NCI-H146 treated with DMSO at 0.1 percent for 48 hours (cell line): ENCODE data around the gene AQP7.
"Not testable (repeated sequence)": the region's sequence is repeated elsewhere in the genome, so short reads cannot be mapped to it uniquely, and the experiment has no call there.

Source experiments
- DNase-seq: peaks from one replicate; lab custom pipeline; 2025; ENCODE audit not compliant: unreplicated experiment; lab: John Stamatoyannopoulos, UW

AQP7 gene

DNA sequence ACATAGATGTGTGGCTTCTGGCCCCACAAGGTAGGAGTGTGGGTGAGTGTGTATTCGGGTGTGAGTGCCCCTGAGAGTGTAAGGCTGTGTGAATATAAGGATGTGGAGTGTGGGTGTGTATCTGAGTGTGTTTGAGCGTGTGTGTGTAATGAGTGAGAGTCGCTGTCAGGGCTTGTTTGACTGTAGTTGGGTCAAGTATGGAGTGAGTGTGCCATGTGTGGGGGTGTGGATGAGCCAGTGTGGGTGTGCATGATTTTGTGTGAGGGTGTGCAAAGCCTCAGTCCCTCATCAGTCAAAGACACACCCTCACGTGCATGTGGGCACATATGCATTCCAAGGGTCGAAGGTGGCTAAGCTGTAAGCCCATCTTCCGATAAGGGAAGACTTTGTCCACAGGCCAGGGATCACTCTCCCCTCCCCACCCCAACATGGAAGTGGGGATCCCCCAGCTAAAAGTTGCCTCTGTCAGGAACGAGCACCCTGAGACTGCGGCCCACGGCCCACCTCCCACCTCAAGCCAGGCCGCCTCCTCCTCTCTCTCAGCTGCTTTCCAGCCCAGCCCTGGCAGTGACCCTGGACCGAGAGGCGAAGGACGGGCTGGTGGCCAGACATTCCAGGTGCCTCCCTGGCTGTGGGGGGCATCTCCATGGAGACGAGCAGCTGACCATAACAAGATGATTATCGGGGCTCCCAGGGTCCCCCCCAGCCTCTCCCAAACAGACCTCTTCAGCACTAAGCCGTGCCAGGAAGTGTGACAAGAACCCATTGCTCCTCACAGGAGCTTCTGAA is 32.1 kb upstream of the AQP7 start:
- no peak for DNase-seq

DNA sequence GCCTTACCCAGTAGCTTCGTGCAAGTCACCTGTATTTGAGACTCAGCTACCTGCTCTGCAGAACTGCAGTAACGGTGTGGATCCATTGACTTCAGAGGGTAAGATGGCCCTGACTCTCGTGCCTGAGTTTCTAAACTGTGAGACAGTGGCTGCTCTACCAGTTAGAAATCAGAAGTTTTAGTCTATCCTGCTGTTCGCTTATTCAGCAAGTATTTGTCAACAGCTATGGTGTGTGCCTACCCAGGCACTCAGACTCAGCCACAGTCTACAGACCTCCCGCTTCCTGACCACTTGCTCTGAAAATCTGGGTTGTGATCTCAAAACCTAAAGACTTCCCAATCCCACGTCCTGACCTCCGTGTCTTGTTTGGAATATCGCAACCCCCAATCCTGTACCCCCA is 31.5 kb upstream of the AQP7 start:
- DNase-seq = no peak

DNA sequence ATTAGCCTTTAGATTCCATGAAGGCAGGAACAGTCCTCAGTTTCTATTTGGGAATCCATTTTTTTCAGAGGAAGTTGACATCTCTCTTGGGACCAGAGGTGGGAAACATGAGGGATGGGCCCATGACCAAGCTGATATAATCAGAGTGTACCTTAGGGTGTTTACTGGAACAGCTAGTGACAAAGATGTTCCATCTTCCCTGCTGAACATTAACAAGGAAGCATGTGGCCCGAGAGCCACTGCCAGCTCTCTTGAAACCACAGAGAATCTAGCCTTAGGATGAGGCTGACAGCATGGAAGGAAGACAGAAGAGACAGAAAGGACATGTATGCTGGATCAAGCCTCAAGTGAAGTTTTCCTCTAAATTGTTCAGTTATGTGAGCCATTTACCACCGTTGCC is 29.1 kb upstream of the AQP7 start:
- DNase-seq = no peak

DNA sequence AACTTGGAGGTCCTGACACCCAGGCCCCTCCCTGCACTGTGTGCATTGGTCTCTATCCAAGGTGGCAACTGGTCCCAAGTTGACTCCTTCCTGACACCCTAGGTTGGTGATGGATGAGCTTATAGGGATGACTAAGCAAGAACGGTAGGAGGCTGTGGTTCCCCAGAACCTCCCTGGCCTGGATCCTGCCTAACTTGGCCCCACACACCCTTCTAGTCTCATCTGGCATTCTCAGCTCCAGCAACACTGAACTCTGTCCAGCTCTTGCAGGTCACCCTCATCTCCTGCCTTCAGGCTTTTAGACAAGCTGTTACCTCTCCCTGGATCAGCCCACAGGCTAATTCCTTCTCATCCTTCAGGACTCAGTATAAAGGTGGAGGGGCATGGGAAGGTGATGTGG is 28.6 kb upstream of the AQP7 start:
- no peak for DNase-seq

DNA sequence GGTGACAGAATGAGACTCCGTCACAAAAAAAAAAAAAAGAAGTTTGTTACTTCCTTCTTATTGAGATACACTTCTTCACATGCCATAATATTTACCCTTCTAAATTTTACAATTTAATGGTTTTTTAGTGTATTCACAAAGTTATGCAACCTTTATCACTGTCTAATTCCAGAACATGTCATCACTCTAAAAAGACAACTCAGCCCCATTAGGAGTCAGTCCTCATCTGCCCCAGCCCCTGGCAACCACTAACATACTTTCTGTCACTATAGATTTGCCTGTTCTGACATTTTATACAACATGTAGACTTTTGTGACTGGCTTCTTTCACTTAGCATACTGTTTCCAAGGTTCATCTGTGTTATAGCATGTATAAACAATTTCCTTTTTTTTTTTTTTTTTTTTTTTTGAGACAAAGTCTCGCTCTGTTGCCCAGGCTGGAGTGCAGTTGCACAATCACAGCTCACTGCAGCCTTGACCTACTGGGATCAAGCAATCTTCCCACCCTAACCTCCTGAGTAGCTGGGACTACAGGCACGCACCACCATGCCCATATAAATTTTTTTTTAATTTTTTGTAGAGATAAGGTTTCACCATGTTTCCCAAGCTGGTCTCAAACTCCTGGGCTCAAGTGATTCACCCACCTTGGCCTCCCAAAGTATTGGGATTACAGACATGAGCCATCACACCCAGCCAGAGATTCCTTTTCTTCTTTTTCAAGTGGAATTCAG is 27.1 kb upstream of the AQP7 start:
- DNase-seq = no peak

DNA sequence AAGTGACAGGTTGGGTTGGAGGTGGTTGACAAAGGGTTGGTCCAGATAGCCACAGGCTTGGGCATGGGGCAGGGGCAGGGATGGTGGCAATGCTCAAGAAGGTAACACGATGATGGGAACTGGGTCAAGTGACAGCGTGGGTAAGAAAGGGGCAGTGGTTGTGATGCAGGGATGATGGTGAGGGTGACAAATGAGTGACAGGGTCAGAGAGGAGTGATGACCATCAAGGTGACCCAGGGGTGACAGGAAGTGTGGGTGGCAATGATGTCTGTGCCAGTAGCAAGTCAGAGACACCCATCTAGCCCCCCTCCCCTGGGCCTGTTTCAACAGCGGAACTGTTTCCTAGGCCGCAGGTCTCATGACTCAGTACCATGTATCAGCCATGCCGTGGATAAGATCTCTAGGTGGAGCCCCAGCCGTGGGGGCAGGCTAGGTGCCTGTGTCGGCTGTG is 24.5 kb upstream of the AQP7 start:
- DNase-seq = no peak

DNA sequence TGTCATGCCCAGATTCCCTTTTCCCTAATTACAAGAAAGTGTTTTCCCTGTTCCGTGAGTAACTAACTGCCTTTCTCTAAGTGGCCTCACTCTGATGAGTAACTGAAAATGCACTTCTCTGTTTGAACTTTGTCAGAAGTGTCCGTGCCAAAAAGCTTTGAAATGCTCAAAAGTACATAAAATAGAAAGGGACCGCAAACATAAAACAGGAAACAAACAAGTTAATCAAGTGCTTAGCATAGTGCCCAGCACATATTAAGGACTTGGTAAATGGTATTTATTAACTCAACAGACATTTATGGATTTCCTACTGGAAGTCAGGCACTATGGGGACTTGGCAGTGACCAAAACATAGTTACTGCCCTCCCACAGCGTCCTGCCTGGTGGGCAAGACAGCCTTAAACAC is 22.8 kb upstream of the AQP7 start:
- no peak for DNase-seq

DNA sequence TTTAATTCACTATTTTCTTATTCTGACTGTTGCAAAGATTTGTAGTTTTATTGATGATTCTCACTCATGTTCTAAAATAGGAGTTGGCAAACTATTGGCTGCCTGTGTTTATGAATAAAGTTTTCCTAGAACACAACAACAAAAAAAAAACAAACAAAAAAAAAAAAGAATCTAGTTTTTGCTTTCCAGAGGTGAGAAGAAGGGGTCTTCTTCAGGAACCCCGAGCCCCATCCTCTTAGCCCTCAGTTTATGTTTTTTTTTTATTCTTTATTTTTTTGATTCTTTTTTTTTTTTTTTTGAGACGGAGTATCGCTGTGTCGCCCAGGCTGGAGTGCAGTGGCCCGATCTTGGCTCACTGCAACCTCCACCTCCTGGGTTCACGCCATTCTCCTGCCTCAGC is 22.1 kb upstream of the AQP7 start:
- DNase-seq = not testable (repeated sequence)

DNA sequence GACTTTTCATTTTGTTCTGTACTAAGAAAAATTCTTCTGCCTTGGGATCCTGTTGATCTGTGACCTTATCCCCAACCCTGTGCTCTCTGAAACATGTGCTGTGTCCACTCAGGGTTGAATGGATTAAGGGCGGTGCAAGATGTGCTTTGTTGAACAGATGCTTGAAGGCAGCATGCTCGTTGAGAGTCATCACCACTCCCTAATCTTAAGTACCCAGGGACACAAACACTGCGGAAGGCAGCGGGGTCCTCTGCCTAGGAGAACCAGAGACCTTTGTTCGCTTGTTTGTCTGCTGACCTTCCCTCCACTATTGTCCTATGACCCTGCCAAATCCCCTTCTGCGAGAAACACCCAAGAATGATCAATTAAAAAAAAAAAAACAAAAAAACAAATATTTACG is 21.7 kb upstream of the AQP7 start:
- DNase-seq = not testable (repeated sequence)

DNA sequence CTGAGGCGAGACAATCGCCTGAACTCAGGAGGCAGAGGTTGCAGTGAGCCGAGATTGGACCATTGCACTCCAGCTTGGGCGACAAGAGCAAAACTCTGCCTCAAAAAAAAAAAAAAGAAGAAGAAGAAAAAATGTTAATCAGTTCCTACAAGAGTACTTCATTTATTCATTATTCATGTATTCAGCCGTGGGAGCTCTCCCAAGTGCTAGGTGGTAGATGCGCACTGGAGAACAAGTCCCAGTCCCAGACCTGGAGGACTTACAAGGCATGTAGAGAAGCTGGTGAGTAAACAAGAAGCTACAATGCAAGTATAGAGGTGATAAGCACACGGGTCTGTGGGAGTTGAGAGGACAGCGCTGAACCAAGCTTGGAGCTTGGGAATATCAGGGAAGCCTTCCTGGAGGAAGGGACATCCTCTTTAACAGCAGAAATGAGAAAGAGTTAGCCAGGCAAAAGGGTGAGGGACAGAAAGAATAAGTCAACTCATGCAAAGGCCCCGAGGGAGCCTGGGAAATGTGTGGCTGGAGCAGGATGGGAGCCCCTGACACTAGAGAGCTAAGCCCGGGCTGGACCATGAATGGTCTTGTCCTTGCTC is 17.4 kb upstream of the AQP7 start:
- no peak for DNase-seq

DNA sequence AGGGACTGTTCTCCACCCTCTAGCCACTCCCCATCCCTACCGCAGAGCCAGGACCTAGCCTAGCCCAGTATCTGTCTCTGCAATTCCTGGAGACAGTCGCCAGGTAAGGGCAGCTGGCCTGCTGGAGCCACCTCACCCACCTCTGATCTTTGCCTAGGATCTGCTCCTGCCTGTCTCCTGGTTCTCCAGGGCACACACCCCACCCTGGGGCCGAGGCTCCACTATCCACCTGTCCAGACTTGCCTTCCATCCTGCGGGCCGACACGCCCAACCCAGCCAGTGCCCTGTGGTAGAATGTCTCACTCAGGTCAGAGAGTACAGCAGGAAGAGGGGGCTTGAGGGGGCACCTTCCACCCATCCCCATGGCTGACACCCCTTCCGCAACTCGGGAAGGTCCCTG is 15.7 kb upstream of the AQP7 start:
- DNase-seq = no peak

DNA sequence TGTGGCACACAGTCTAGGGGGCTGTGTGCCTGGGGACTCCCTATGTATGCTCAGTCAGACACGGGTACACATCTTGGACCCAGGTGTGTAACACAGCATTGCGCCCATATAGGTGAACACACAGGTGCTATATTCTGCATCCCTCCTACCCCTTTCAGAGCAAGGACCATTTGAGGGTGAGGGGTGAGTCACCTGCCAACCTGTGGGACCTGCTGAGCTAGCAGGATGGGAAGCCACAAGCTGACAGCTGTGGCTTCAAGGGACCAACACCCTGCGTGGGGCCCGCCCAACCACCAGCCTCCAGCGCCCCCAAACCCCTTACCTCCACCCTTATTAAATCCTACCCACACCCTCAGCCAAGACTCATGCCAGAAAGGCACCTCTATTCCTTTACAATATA is 14.6 kb upstream of the AQP7 start:
- DNase-seq = no peak

DNA sequence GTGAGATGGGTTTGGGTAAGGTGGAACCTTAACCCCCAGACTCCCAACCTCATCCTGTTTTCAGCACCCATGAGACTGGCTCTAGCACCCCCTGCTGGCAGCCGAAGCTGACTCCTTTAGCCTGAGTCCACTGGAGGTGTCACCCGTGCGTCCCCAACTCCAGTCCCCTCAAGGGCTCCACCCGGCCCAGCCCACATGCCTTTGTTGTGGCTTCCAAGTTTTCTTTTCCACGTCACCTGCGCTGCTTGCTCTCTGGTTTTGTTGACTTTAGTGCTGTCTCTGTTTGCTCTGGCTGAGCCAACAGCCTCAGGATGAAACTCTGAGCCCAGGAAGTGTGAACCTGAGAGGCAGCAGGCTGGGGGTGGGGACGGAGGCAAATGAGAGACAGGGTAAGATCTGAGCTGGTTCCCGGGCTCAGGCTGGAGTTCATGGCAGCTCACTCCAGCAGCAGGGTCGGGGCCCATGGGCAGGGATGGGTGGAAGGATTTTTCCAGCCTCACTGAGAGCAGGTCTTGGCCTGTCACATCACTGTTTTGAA is 13.2 kb upstream of the AQP7 start:
- peak; percentile 88 for DNase-seq

DNA sequence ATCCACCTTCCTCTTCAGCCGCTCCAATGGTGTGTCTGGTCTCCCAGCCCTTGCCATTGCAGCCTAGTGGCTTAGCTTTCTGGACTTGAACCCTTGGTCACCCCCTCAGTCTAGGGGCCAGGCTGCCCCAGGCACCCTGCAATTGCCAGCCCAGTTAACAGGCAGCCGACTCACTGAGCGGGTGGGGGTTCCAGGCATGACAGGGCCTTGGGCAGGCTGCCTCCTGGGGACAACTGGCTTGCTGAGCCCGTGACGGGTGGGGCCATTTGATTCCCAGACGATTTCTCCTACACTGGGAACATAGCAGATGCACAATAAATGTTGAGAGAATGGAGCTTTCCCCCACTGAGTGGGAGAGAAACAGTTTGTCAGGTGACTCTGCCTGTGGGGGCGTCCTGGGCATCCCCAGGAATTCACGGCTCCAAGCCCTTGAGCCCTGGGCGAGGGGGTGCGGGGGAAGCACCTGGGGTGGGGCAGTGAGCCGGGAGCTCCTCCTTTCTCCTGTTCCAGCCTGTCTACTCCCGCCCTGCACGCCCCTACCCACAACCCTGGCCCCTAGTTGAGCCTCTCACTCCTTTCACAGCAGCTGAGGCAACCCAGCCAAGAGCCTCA is 12.6 kb upstream of the AQP7 start:
- no peak for DNase-seq

DNA sequence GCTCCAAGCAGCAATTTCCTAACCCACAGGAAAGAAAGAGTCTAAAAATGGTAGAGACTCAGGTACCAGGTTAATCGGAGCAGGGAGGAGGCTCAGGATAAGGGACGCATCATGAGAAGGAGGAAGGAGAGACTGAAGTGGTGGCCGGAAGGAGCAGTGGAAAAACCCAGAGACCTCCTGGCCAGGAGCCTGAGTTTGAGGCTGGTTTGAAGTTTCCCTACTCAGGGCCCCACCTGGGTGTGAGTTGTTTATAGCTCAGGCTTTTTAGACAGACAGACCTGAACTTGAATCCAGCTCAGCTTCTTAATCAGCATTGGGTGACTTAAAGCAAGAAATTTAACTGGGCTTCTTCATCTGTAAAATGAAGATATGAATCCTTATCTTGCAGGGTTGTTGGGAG is 11.9 kb upstream of the AQP7 start:
- DNase-seq = no peak

DNA sequence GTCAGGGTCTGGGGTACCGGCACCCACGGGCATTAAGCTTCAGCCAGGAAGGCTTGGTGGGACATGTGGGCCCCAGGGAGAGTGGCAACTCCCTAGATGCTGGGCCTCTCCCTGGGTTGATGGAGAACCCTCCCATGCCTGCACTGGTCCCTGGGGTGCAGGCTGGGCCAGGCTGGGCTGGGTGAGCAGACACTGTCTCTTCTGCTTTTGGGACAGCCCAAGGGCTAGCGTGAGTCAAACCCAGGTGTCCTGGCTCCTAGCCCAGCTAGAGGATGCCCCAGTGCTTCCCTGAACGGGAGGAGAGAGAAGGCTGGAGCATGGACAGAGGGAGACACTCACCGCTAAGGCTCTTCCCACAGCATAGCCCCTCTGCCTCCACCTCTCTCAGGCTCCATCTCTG is 5.7 kb upstream of the AQP7 start:
- no peak for DNase-seq

DNA sequence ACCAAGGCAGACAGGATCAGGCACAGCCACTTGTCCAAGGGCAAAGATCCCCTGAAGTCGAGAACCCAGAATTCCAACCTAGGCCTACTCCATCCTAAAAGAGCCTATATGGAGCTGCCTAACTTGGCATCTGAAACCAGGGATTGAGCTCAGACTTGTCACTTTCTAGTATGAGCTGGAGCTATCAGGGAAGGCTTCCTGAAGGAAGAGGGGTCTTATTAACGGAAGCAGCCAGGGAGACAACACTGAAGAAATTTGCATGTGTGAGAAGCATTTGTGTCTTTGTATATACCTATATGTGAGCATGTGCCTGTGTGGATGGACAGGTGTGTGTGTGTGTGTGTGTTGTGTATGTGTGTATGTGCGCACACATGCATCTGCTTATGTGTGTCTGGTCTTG is 4.7 kb upstream of the AQP7 start:
- DNase-seq = no peak

DNA sequence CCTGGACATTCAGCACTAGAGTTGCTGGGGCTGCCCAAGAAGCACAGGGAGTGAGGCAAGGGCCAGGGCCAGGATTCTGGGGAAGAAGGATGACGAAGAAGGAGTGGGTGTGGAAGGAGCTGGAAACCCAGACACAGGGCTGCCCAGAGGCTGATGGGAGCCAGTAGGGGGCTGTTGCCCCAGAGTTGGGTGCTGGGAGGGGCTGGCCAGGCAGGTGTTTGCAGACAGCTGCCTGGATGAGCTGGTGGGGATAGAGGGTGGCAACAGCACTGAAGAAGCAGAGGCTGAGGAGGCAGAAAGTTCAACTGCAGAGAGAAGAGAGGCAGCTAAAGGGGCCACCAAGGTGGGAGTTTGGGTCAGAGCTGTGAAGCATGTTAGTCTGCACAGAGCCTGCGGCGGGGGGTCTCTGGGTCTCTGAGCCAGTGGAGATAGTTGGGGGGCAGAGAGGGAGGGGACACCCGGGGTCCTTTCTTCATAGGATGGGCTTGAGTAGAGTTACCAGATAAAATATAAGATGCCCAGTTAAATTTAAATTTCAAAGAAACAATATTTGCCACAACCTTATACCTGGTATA is 2.5 kb upstream of the AQP7 start:
- DNase-seq = no peak

DNA sequence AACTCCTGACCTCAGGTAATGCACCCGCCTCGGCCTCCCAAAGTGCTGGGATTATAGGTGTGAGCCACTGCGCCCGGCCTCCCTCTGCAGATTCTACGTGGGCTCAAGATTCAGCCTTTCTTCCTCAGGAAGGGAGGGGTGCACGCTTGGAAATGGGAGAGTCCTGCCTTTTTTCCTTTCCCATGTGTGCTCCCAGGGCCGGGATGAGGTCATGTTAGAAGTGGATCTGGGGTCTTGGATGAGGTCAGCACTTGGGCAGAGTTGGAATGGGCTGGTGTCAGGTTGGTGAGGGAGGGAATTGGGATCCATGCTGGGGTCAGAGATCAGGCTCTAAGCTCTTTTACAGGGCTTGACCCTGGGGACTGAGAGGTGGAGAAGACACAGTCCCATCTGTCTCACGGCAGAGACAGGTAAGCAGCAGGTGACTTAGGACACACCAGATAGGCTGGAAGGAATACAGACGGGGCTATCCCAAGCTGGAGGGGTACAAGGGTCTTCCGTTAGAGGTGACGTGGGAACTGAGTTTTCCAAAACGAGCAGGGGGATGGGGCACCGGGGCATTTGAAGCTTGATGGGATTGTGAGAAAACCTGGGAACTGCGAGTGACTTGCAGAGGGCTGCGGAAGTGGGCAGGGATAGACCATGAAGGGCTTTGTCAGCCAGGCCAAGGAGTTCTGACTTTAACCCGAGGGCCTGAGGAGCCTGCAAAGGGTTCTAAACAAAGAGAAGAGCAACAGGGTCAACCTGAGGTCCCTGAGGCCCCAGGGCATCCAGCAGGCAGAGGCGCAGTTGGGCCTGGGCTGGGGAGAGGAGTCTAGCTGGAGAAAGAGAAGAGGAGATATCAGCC is 1.8 kb upstream of the AQP7 start:
- no peak for DNase-seq

DNA sequence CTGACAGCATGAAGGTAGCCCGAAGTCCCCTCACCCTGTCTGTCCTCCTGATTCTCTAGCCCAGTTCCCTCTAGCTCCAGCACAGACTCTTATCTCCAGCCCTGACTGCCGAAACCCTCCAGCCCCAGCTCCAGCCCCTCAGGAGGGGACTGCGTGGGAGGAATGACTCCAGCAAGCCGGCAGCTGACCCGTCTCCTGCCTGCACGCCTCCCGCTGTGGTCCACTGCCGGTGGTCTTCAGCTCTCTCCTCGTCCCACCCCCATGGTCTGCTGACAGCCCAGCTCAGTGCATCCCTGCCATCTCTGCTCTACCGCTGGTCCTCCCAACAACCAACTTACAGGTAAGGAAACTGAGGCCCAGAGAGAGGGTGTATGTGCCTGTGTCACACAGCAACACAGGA is 559 bp downstream of the AQP7 start:
- not testable (repeated sequence) for DNase-seq
